ENCODE results near the gene GABPB2. TPM values are rescaled to one million over a fixed set of nuclear protein-coding genes. Genes with fewer than 3 reads are reported as not detected.
A peak's percentile ranks its signal among the peaks of the same experiment; 100 is the strongest.

Gene GABPB2
- total RNA-seq, 1 experiment from 2014 or later, result 12.5 TPM

DNA sequence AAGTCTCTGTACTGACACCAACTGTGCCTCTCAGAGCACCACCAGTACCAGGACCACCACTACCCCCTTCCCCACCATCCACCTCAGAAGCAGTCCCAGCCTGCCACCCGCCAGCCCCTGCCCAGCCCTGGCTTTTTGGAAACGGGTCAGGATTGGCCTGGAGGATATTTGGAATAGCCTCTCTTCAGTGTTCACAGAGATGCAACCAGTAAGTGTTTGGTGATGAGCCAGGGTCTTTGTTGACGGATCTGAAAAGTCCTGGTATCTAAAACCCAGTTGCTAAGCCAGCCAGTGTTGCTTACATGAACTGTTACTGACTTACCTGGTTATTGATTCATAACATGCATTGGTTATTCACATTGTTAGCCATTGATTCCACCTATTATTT lies 21.9 kb upstream of the GABPB2 start:
- intact Hi-C loops (cut with micrococcal nuclease; ENCODE audit: unreplicated experiment), result no loop called here
- H3K9me3 ChIP-seq (ENCODE audit: low read depth, low read length, poor library complexity, severe bottlenecking), result no peaks in the 10 kb centered on the region
- POLR2A ChIA-PET (ENCODE audit: low non-redundant PET), result no interaction called here

DNA sequence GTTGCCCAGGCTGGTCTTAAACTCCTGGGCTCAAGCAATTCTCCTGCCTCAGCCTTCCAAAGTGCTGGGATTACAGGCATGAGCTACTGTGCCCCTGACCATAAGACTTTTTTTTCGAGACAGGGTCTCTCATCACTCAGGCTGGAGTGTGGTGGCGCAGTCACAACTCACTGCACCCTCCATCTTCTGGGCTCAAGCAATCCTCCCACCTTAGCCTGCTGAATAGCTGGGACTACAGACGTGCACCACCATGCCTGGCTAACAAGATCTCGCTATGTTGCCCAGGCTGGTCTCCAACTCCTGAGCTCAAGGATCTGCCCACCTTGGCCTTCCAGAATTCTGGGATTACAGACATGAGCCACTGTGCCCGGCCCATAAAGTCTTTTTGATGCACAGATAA lies 21.1 kb upstream of the GABPB2 start:
- TF ChIP-seq EZH2 (IDR thresholded peaks at IDR 0.05; ENCODE audit: borderline replicate concordance, low read depth, low read length, poor library complexity, severe bottlenecking), result no peak
- TF ChIP-seq, protein P1, sequence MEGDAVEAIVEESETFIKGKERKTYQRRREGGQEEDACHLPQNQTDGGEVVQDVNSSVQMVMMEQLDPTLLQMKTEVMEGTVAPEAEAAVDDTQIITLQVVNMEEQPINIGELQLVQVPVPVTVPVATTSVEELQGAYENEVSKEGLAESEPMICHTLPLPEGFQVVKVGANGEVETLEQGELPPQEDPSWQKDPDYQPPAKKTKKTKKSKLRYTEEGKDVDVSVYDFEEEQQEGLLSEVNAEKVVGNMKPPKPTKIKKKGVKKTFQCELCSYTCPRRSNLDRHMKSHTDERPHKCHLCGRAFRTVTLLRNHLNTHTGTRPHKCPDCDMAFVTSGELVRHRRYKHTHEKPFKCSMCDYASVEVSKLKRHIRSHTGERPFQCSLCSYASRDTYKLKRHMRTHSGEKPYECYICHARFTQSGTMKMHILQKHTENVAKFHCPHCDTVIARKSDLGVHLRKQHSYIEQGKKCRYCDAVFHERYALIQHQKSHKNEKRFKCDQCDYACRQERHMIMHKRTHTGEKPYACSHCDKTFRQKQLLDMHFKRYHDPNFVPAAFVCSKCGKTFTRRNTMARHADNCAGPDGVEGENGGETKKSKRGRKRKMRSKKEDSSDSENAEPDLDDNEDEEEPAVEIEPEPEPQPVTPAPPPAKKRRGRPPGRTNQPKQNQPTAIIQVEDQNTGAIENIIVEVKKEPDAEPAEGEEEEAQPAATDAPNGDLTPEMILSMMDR (conservative IDR thresholded peaks at IDR 0.05; ENCODE audit: low read depth, low read length), result no peak
- BruUV-seq (replicated peaks), result no TSS peak
- H3K27ac ChIP-seq (ENCODE audit: low read depth, low read length, poor library complexity, severe bottlenecking), result no peak overlapping the region
- ChIA-PET POLR2A (ENCODE audit: low non-redundant PET) (no interaction called here), CTCF (no interaction called here)
- H3K4me3 ChIP-seq (ENCODE audit: low read depth, low read length, poor library complexity, severe bottlenecking), result no peak overlapping the region
- DNase-seq (ENCODE audit: low spot score), result no peak
- peaks cover 26% of the 10 kb centered on the region for H3K36me3 ChIP-seq (ENCODE audit: insufficient read depth, low read length, poor library complexity, severe bottlenecking)
- no peaks in the 10 kb centered on the region for H3K27me3 ChIP-seq (replicated peaks; ENCODE audit: insufficient read depth, low read depth, low read length, poor library complexity)
- intact Hi-C loops (cut with micrococcal nuclease; ENCODE audit: unreplicated experiment), result no loop called here
- peaks cover 4% of the 10 kb centered on the region for H3K4me1 ChIP-seq (ENCODE audit: insufficient read depth, low read length, poor library complexity, severe bottlenecking)
- no peaks in the 10 kb centered on the region for H3K9me3 ChIP-seq (ENCODE audit: low read depth, low read length, poor library complexity, severe bottlenecking)

More for the DNA sequence above, 21.9 kb upstream of the GABPB2 start:
- Histone ChIP-seq H3K27me3 (replicated peaks; ENCODE audit: insufficient read depth, low read depth, low read length, poor library complexity) (no peaks in the 10 kb centered on the region), H3K4me1 (ENCODE audit: insufficient read depth, low read length, poor library complexity, severe bottlenecking) (peaks cover 4% of the 10 kb centered on the region), H3K36me3 (ENCODE audit: insufficient read depth, low read length, poor library complexity, severe bottlenecking) (peaks cover 17% of the 10 kb centered on the region), H3K4me3 (ENCODE audit: low read depth, low read length, poor library complexity, severe bottlenecking) (peak overlapping the region; percentile 70), H3K27ac (ENCODE audit: low read depth, low read length, poor library complexity, severe bottlenecking) (peak overlapping the region; percentile 64)
- CTCF ChIA-PET, result interaction anchor here (0.8 to 1.8 kb wide), 2 partner anchors 12 to 24 kb away, joined by 4 to 13 read pairs; partner anchors contain the start of gene MLLT11
- TF ChIP-seq, protein P1 (conservative IDR thresholded peaks at IDR 0.05; ENCODE audit: low read depth, low read length), result no peak
- TF ChIP-seq EZH2 (IDR thresholded peaks at IDR 0.05; ENCODE audit: borderline replicate concordance, low read depth, low read length, poor library complexity, severe bottlenecking), result no peak
- no TSS peak for BruUV-seq (replicated peaks)
- DNase-seq (ENCODE audit: low spot score), result no peak

DNA sequence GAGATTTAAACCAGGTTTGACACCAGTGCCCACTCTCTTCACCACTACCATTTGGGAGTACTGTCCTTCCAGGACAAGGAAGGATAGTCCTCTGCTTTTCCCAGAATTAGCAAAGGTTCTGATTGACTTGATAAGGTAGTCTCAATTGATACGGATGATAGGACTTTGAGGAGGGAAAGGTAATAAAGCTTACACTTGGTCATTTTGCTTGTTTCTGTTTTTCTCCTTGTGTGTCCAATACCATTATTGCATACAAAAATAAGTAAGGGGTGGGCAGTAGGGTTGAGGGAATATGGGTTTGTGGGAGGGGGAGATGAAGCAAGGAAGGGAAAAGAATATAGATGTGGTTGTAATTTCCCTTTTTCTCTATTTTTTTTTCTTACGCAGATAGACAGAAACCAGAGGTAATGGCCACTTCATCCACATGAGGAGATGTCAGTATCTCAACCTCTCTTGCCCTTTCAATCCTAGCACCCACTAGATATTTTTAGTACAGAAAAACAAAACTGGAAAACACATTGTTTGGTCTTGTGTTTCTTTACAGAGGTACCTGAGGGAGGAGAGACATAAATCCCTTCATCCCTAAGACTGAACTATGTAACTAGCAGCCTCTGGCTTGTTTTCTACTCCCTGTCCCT lies 20.4 kb upstream of the GABPB2 start:
- no peak overlapping the region for H3K27ac ChIP-seq (ENCODE audit: low read depth, low read length, poor library complexity, severe bottlenecking)
- ChIA-PET CTCF (no interaction called here), POLR2A (ENCODE audit: low non-redundant PET) (no interaction called here)
- no TSS peak for BruUV-seq (replicated peaks)
- no peak for DNase-seq (ENCODE audit: low spot score)
- H3K36me3 ChIP-seq (ENCODE audit: insufficient read depth, low read length, poor library complexity, severe bottlenecking), result peaks cover 33% of the 10 kb centered on the region
- peaks cover 4% of the 10 kb centered on the region for H3K4me1 ChIP-seq (ENCODE audit: insufficient read depth, low read length, poor library complexity, severe bottlenecking)
- intact Hi-C loops (cut with micrococcal nuclease; ENCODE audit: unreplicated experiment), result no loop called here
- no peak for TF ChIP-seq EZH2 (IDR thresholded peaks at IDR 0.05; ENCODE audit: borderline replicate concordance, low read depth, low read length, poor library complexity, severe bottlenecking)
- TF ChIP-seq, protein P1 (conservative IDR thresholded peaks at IDR 0.05; ENCODE audit: low read depth, low read length), result no peak
- H3K4me3 ChIP-seq (ENCODE audit: low read depth, low read length, poor library complexity, severe bottlenecking), result no peak overlapping the region
- no peaks in the 10 kb centered on the region for H3K27me3 ChIP-seq (replicated peaks; ENCODE audit: insufficient read depth, low read depth, low read length, poor library complexity)
- H3K9me3 ChIP-seq (ENCODE audit: low read depth, low read length, poor library complexity, severe bottlenecking), result no peaks in the 10 kb centered on the region
